ENCODE measurements around the gene LRRC25. TPM values are rescaled to one million over a fixed set of nuclear protein-coding genes. Genes with fewer than 3 reads are reported as not detected.
A peak's percentile ranks its signal among the peaks of the same experiment; 100 is the strongest.
"Not testable (repeated sequence)": the region's sequence is repeated elsewhere in the genome, so short reads cannot be mapped to it uniquely, and the experiment has no call there.

The LRRC25 gene
- polyA plus RNA-seq, 2 of the 4 experiments (the other 2 are of a cell fraction): not detected

- H3K4me3 ChIP-seq; DNase-seq (ENCODE audit: low read depth in 1 of 2, low spot score in 1 of 2); FAIRE-seq; H3K9me3 ChIP-seq: not testable (repeated sequence)
- ATAC-seq: peak in 1 of 2 experiments; percentile 26; a peak in 3 of 6 replicates
- ChIA-PET CTCF (interaction anchor here (1.0 to 8.1 kb wide), 5 partner anchors 10 to 47 kb away, joined by 3 to 66 read pairs (median 5); no protein-coding TSS in a partner anchor), POLR2A (interaction anchor here (0.9 to 4.0 kb wide), 5 partner anchors 10 to 83 kb away, joined by 3 to 36 read pairs (median 6); partner anchors contain the start of genes GDF15 and JUND)
- TF ChIP-seq HEYL (CRISPR knock-in tag; IDR thresholded peaks at IDR 0.05): 0 out of 2 replicates have a peak, but pooled peaks have one; percentile 9
- TF ChIP-seq HOXB13 (CRISPR knock-in tag; IDR thresholded peaks at IDR 0.05; ENCODE audit: low read depth): peak; percentile 89
- TF ChIP-seq EHF (CRISPR knock-in tag; IDR thresholded peaks at IDR 0.05): peak; percentile 80; the same call in 1 of the 2 replicates
- peak overlapping the region; percentile 64 for H3K4me2 ChIP-seq
- H3K27ac ChIP-seq: peak overlapping the region; percentile 97 to 99
- peaks cover 39% of the 10 kb centered on the region for H3K4me1 ChIP-seq
- WGBS (ENCODE audit: missing lambda C conversion rate): 38% methylated on average over 10 of the region's 11 CpGs
These were observed 33.1 kb downstream of the LRRC25 start for GRCh38 chr19:18364277-18364825.

- FAIRE-seq: no peak
- WGBS (ENCODE audit: missing lambda C conversion rate): 89% methylated on average over 6 of the region's 6 CpGs
- no peak overlapping the region for H3K4me3 ChIP-seq
- peak overlapping the region; percentile 97 to 99 for H3K27ac ChIP-seq
- ATAC-seq: no peak
- no peaks in the 10 kb centered on the region; the same call in 2 of the 3 replicates for H3K9me3 ChIP-seq
- H3K4me1 ChIP-seq: peaks cover 34% of the 10 kb centered on the region
- POLR2A ChIA-PET: interaction anchor here (1.7 to 4.0 kb wide), 2 partner anchors 23 to 27 kb away, joined by 6 to 36 read pairs; partner anchors contain the start of gene GDF15
- CTCF ChIA-PET: interaction anchor here (1.3 to 8.1 kb wide), 2 partner anchors 15 to 47 kb away, joined by 3 to 66 read pairs; no protein-coding TSS in a partner anchor
- DNase-seq (ENCODE audit: low read depth in 1 of 2, low spot score in 1 of 2): no peak
- no peak for TF ChIP-seq KDM1A (IDR thresholded peaks at IDR 0.05; ENCODE audit: low read depth)
- TF ChIP-seq MAFK (IDR thresholded peaks at IDR 0.05; ENCODE audit: partially characterized antibody): no peak
- no peak for TF ChIP-seq CHD2 (IDR thresholded peaks at IDR 0.05; ENCODE audit: low read length, partially characterized antibody)
- TF ChIP-seq JUNB (IDR thresholded peaks at IDR 0.05): no peak
- 0 out of 2 replicates have a peak, but pooled peaks have one; percentile 34 for TF ChIP-seq HOXB13 (CRISPR knock-in tag; IDR thresholded peaks at IDR 0.05; ENCODE audit: low read depth)
- peak overlapping the region; percentile 64; the same call in 1 of the 3 replicates for H3K4me2 ChIP-seq
These were observed 33.6 kb downstream of the LRRC25 start for GRCh38 chr19:18363787-18364186.

- H3K27ac ChIP-seq: peak overlapping the region; percentile 97 to 99
These were observed 34.4 kb downstream of the LRRC25 start for GRCh38 chr19:18362934-18363542.

GRCh38 chr19:18361646-18362045, 35.8 kb downstream of the LRRC25 start:
- TF ChIP-seq ZNF302 (CRISPR knock-in tag; IDR thresholded peaks at IDR 0.05): no peak
- TF ChIP-seq RAD21 (conservative IDR thresholded peaks at IDR 0.05 in 1 of 2, IDR thresholded peaks at IDR 0.05 in 1 of 2): no peak
- DNase-seq (ENCODE audit: low read depth in 1 of 2, low spot score in 1 of 2): no peak
- FAIRE-seq: no peak
- Histone ChIP-seq H3K27ac (peak overlapping the region; percentile 0 to 99; a peak in 4 of 6 replicates), H3K4me3 (no peak overlapping the region), H3K4me2 (no peak overlapping the region), H3K9me3 (peaks cover 4% of the 10 kb centered on the region; the same call in 1 of the 3 replicates), H3K4me1 (peaks cover 27% of the 10 kb centered on the region)
- POLR2A ChIA-PET: interaction anchor here (1.0 kb wide), 1 partner anchor 13 kb away, joined by 4 read pairs; no protein-coding TSS in a partner anchor
- ATAC-seq: no peak
- 91% methylated on average over 8 of the region's 8 CpGs for WGBS (ENCODE audit: missing lambda C conversion rate)
- CTCF ChIA-PET: interaction anchor here (2.9 to 8.1 kb wide), 3 partner anchors 12 to 49 kb away, joined by 24 to 66 read pairs (median 37); no protein-coding TSS in a partner anchor

More at GRCh38 chr19:18362934-18363542, 34.4 kb downstream of the LRRC25 start:
- ChIA-PET POLR2A (interaction anchor here (4.0 kb wide), 1 partner anchor 24 kb away, joined by 36 read pairs; the partner anchor contains the start of gene GDF15), CTCF (interaction anchor here (0.9 to 8.1 kb wide), 3 partner anchors 11 to 48 kb away, joined by 3 to 66 read pairs (median 4); no protein-coding TSS in a partner anchor)
- no peak for ATAC-seq
- no peak for FAIRE-seq
- WGBS (ENCODE audit: missing lambda C conversion rate): 96% methylated on average over 17 of the region's 17 CpGs
- peak in 1 of 2 experiments; percentile 45 for DNase-seq (ENCODE audit: low read depth in 1 of 2, low spot score in 1 of 2)
- H3K4me3 ChIP-seq: no peak overlapping the region
- no peaks in the 10 kb centered on the region; the same call in 2 of the 3 replicates for H3K9me3 ChIP-seq
- H3K4me2 ChIP-seq: no peak overlapping the region
- H3K4me1 ChIP-seq: peaks cover 27% of the 10 kb centered on the region
- no peak for TF ChIP-seq SMC3 (IDR thresholded peaks at IDR 0.05)
- no peak for TF ChIP-seq PHF8 (IDR thresholded peaks at IDR 0.05; ENCODE audit: borderline replicate concordance, low read depth)
- TF ChIP-seq NFE2L2 (conservative IDR thresholded peaks at IDR 0.05; ENCODE audit: low read length): no peak
- no peak for TF ChIP-seq SREBF2 (IDR thresholded peaks at IDR 0.05)
- TF ChIP-seq CBX8 (IDR thresholded peaks at IDR 0.05): no peak
- no peak for TF ChIP-seq EHF (CRISPR knock-in tag; IDR thresholded peaks at IDR 0.05)
- TF ChIP-seq JUNB (IDR thresholded peaks at IDR 0.05): no peak
- no peak for TF ChIP-seq TFCP2L1 (CRISPR knock-in tag; IDR thresholded peaks at IDR 0.05)
- no peak for TF ChIP-seq KDM5A (IDR thresholded peaks at IDR 0.05)
- TF ChIP-seq ZC3H11A (IDR thresholded peaks at IDR 0.05): no peak
- TF ChIP-seq HMGXB4 (CRISPR knock-in tag; IDR thresholded peaks at IDR 0.05; ENCODE audit: borderline replicate concordance): no peak
- TF ChIP-seq CHD4 (IDR thresholded peaks at IDR 0.05; ENCODE audit: borderline replicate concordance): no peak

Data from A549 (cell line).